Hematopoietic multipotent progenitor cell treated with erythropoietin and hydrocortisone succinate and interleukin-3 and kit ligand, for 4 days (in vitro differentiated cells): ENCODE measurements around the gene ATP2B2.

ENCODE experiments used
- DNase-seq: peaks from one replicate; pipeline ENCODE4 v3.0.0-alpha.2; 2015

Gene ATP2B2

GRCh38 chr3:10289787-10290355, 215.5 kb downstream of the ATP2B2 start:
- DNase-seq, result no peak

DNA sequence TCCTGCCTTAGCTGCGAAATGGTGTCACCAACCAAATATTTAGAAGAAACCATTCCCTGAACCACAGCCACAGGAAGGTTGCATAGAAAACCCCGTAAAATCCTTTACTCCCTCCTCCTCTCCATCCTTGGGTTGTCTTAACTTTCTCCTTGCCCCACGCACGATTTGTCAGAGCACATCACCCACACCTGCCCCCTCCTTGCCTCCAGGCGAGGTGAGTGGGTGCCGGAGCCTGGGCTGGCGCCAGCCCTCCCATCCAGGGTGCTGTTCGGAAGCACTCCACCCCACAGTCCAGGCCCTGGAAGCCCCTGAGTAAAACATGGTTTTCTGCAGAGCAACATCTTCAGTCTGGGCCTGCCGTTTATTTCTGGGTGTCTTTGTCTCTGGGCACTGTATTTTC, 216.3 kb downstream of the ATP2B2 start:
- no peak for DNase-seq

DNA sequence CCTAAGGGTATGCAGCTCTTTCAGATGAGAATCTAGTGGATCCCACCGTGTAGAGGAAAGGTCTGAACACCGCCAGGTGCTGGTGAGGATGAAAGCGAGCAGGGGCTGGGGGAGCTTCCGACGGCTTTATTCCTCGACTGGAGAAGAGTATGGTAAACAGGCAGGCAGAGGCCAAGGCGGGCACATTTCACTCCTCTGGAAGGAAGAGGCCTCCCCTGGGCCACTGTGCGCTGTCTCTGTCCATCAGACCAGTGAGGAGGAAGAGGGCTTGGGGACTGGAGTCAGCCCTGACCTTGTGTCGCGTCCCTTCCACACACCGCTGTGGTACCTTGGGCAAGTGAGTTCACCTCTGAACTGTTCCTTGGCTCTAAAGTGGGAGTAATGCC, 216.8 kb downstream of the ATP2B2 start:
- no peak for DNase-seq

- no peak for DNase-seq
These were observed 217.3 kb downstream of the ATP2B2 start for GRCh38 chr3:10287936-10288574.

GRCh38 chr3:10286596-10287295, 218.6 kb downstream of the ATP2B2 start:
- peak; percentile 77 for DNase-seq

- DNase-seq, result no peak
These were observed 219.3 kb downstream of the ATP2B2 start for GRCh38 chr3:10286133-10286524.

DNA sequence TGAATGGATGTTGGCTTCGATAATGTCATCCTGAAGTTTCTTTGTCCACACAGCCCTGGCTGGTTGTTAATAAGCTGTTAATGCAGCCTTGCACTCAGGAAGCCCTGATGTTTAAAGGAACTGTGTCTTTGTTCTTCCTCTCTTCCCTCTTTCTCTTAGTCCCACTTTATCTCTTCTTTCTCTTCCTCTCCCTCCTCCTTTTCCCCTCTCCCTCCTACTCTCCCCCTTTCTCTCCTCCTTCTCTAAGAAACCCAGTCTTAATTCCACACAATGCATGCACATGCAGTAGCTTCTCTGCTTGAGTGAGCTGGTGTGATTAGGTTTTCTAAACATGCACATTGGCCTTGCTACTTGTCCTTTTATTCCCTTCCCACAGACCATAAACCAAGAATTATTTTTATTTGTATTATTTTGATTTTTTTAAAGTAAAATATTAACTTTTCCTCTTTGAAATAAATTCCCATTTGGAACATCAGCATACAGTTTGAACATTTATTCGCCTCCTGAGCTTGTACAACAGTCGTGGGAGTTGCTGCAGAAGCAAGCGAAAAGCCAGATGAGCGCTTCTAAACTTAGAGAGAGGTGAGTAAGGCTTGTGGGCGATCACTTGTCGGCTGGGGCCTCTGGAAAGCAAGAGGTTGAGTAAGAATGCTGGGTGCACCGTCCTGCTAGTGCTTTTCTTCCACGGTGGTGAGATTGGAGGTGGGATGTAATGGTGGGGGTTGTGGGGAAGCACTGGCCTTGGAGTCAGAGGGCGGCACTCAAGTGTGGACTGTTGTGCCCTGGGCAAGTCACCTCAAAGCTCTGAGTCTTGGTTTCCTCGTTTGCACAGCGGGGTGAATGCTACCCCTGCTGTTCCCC, 219.9 kb downstream of the ATP2B2 start:
- no peak for DNase-seq

- DNase-seq, result peak; percentile 36
These were observed 220.9 kb downstream of the ATP2B2 start for GRCh38 chr3:10284496-10284895.

GRCh38 chr3:10283638-10284037, 221.7 kb downstream of the ATP2B2 start:
- DNase-seq, result peak; percentile 49

DNA sequence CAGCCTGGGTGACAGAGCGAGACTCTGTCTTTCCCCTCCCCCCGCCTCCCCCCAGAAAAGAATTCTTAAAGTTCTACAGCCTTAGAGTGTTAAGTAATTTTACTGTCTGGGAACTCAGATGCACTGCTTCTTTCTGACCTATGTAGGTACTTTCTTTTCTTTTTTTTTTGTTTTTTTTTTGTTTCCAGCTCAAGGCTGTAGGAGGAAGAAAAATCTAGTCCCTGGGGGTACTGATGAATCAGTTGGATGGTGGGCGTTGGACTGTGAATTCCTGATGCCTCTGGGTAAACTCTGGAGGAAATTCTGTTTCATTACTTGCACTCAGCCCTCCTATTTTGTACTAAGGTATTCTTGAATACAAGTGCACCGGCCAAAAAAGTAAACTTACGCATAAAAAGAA, 223.4 kb downstream of the ATP2B2 start:
- no peak for DNase-seq

GRCh38 chr3:10280571-10280970, 224.8 kb downstream of the ATP2B2 start:
- no peak for DNase-seq

GRCh38 chr3:10280177-10280529, 225.2 kb downstream of the ATP2B2 start:
- DNase-seq, result no peak

GRCh38 chr3:10279384-10280176, 225.8 kb downstream of the ATP2B2 start:
- DNase-seq, result peak; percentile 58

DNA sequence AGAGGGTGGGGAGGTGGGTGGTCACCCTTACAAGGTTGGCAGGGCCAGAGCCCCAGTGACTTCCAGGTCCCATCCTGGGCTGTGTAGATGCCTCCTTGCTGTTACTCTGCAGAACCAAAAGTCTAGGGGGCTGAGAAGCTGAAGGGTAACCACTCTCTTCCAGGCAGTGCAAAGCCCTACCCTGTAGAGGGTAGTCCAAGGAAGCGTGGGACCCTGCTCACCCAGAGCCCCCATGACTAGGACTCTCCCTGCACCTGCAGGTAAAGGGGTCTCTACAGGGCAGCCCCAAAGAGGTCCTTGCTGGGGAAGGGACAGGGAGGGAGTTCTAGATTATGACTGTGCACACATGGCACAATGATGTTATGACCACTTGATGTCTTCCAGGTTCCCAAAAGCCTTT, 226.9 kb downstream of the ATP2B2 start:
- no peak for DNase-seq

DNA sequence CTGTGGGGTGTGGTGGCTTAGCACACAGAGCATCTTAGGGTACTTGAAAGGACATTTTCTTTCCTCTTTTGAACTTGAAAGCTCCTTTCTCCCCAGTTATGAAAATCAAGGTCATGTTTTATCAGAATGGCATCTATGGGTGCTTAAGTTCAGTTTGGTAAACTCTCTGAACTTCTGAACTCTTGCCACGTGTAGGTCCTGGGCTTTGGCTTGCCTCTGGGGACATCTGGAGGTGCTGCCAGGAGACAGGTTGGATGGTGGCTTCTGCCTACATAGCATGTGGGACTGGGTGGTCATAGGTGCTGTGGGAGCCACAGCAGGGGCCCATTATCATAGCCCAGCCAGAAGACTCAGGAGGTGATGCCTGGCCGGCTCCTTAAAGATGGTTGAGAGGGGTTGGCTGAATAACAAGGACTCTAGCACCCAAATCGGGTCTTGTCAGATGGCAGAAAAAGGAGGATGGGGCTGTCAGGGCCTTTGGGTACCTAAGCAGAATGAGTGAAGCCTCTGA, 228.2 kb downstream of the ATP2B2 start:
- DNase-seq, result no peak

DNA sequence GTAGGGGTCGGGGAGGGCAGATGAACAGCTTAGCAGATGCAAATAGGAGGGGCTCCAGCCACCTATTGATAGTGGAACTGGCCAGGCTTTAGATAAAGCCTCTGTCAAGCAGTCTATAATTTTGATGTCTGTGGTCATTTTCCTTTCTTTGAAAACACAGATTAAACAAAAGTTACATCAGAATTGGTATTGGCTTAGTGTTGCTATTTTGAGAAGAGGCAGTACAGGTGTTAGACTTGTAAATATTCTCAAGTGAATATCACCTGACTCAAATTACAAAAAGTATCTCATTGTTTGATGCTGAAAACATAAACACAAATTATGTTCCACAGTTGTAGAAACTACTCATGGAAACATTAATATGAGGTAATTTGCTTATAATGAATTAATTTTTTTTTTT, 230.8 kb downstream of the ATP2B2 start:
- no peak for DNase-seq
